Esophagus squamous epithelium (tissue), 5 donors: ENCODE results near the gene DUSP6. TPM values are rescaled to one million over a fixed set of nuclear protein-coding genes. Genes with fewer than 3 reads are reported as not detected.

Experiments used
- DNase-seq: peaks from one replicate; lab custom pipeline; 2025; lab: John Stamatoyannopoulos, UW
- H3K27ac ChIP-seq, 4 donors: fragments of 200-600 bp; sonication (generic); one replicate each; pipeline ENCODE4 v1.5.1; 2016 to 2019; ENCODE audit warnings: mild to moderate bottlenecking in 1 of 4
- H3K27me3 ChIP-seq, 4 donors: fragments of 200-600 bp; sonication (generic); 1 replicate in 3 of 4; 2 replicates in 1 of 4; pipeline versions ENCODE4 v1.5.1 to v1.6.0; 2017 to 2021; ENCODE audit warnings: antibody characterized with exemption in 1 of 4
- H3K36me3 ChIP-seq, 3 donors: fragments of 200-600 bp; sonication (generic); one replicate each; pipeline ENCODE4 v1.5.1; 2016 to 2019
- H3K4me1 ChIP-seq, 3 donors: fragments of 200-600 bp; sonication (generic); one replicate each; pipeline ENCODE4 v1.5.1; 2017 to 2019
- H3K4me3 ChIP-seq, 4 donors: fragments of 200-600 bp; sonication (generic); 1 replicate in 3 of 4; 2 replicates in 1 of 4; pipeline ENCODE4 v1.5.1; 2016 to 2019; ENCODE audit warnings: mild to moderate bottlenecking in 2 of 4, moderate library complexity in 1 of 4
- H3K9me3 ChIP-seq, 3 donors: fragments of 200-600 bp; sonication (generic); one replicate each; pipeline ENCODE4 v1.5.1; 2016 to 2019
- POLR2A ChIP-seq, 4 donors: fragments of 450-650 bp; IDR thresholded peaks; one replicate each; pipeline ENCODE4 v1.6.1; 2017; ENCODE audit warnings: antibody characterized with exemption in 4 of 4, mild to moderate bottlenecking in 4 of 4, moderate library complexity in 3 of 4
- WGBS, 2 donors: methylation state at CpG; one replicate each; pipeline ENCODE4 v1.1.5; 2018; 5-methylcytosine and 5-hydroxymethylcytosine counted together
- intact Hi-C: fragments of 100-400 bp; cut with DNase I; formaldehyde crosslinking; loops from one replicate; pipeline ENCODE4 v1.15.0; 2022
- small RNA-seq, 4 donors: library from RNA; depleted of rRNA; stranded (forward); fragments of <200 nt; gene quantifications; one replicate each; pipeline ENCODE3, GENCODE V24; 2016
- total RNA-seq, 4 donors: library from RNA; depleted of rRNA; stranded (reverse); fragments of >200 nt; gene quantifications; one replicate each; pipeline ENCODE4 v1.1.0, GENCODE V29; 2016
- TF ChIP-seq, protein P1 (sequence below), 6 experiments: fragments of 450-650 bp in 4 of 6; fragments of 200-600 bp in 2 of 6; sonication (generic) in 2 of 6; IDR thresholded peaks; one replicate each; pipeline ENCODE4 v1.5.1; 2016 to 2019; ENCODE audit warnings: antibody characterized with exemption in 6 of 6, mild to moderate bottlenecking in 4 of 6, moderate library complexity in 4 of 6
- donor health status: DM: yes; HTN: yes; CAD: no.

DUSP6 gene
- total RNA-seq, 4 donors from 2014 or later, result 17.6 to 30.4 (median 24.9) TPM

DNA sequence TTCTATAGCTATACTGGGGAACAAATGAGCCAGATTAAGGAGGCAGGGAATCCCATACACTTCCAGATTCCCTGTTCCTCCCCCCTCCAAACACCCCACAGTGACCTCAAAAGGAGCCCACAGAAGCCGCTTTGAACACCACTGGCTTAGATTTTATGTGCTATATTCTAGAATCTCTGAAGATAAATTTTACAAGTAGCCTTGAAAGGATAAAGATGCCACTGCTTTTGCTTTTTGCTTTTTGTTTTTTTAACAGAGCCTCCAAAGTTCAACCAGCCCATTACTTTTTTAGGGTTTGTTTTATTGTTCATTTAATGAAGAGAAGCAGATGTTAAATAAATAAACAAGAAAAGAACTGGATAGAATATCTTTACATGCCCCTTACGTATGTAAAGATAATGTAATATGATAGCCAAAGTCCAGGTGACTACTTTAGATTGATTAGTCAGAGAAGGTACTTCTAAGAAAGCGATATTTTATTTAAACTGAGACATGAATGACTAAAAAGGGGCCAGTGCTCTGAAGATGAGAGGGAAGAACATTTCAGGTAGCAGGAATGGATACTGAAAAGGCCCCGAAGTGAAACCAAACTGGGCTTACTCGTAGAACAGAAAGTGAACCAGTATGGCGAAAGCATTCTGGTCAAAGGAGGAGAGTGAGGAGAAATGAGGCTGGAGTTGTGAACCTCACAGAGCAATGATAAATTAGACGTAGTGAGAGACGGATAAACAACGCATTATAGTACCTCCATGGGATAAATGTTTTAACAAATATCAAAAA, 44.6 kb downstream of the DUSP6 start:
- no peaks in the 10 kb centered on the region for H3K27me3 ChIP-seq
- no peak overlapping the region for H3K27ac ChIP-seq
- H3K4me3 ChIP-seq, result no peak overlapping the region
- TF ChIP-seq, protein P1, sequence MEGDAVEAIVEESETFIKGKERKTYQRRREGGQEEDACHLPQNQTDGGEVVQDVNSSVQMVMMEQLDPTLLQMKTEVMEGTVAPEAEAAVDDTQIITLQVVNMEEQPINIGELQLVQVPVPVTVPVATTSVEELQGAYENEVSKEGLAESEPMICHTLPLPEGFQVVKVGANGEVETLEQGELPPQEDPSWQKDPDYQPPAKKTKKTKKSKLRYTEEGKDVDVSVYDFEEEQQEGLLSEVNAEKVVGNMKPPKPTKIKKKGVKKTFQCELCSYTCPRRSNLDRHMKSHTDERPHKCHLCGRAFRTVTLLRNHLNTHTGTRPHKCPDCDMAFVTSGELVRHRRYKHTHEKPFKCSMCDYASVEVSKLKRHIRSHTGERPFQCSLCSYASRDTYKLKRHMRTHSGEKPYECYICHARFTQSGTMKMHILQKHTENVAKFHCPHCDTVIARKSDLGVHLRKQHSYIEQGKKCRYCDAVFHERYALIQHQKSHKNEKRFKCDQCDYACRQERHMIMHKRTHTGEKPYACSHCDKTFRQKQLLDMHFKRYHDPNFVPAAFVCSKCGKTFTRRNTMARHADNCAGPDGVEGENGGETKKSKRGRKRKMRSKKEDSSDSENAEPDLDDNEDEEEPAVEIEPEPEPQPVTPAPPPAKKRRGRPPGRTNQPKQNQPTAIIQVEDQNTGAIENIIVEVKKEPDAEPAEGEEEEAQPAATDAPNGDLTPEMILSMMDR (IDR thresholded peaks at IDR 0.05), result no peak
- TF ChIP-seq POLR2A (IDR thresholded peaks at IDR 0.05), result no peak
- peaks cover 0 to 13% (median 0%) of the 10 kb centered on the region in 3 donors for H3K4me1 ChIP-seq
- H3K9me3 ChIP-seq, result no peaks in the 10 kb centered on the region
- DNase-seq, result no peak
- 90 to 92% methylated on average over 9 of the region's 9 CpGs for WGBS, 2 donors
- no peaks in the 10 kb centered on the region for H3K36me3 ChIP-seq
- intact Hi-C loops, result no loop called here

DNA sequence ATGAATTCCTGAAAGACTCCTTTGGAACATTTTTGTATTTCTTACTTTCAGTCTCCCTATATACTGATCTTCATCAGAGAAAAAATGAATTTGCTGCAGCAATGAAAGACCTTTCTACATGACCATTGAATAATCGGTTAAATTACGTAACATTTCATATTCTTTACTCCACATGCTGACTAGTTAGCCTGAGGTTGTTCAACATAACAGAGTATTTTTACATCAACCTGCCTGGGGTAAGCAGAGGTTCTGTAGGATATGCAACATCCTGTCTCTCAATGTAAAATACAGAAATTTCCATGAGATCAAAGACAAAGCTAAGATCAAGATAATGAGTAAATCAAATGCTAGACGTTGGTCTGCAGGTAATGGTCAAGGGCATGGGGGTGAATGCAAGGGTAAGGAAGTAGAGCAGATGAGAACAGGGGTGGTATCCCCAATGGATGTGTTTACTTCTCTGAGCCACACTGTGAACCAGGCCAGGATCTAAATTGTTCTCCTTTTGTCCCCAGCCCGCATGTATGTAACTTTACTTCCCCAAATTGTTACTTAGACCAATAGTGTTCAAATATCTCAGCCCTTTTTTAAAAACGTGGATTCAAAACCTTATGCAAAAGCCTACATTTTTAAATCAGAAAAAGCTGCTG, 45.4 kb downstream of the DUSP6 start:
- TF ChIP-seq POLR2A (IDR thresholded peaks at IDR 0.05), result no peak
- TF ChIP-seq, protein P1 (IDR thresholded peaks at IDR 0.05), result no peak
- intact Hi-C loops, result no loop called here
- Histone ChIP-seq H3K4me1 (peaks cover 0 to 9% (median 0%) of the 10 kb centered on the region in 3 donors), H3K36me3 (no peaks in the 10 kb centered on the region), H3K9me3 (no peaks in the 10 kb centered on the region), H3K27ac (no peak overlapping the region), H3K27me3 (no peaks in the 10 kb centered on the region), H3K4me3 (no peak overlapping the region)
- 58 to 71% methylated on average over 5 of the region's 5 CpGs for WGBS, 2 donors
- no peak for DNase-seq

DNA sequence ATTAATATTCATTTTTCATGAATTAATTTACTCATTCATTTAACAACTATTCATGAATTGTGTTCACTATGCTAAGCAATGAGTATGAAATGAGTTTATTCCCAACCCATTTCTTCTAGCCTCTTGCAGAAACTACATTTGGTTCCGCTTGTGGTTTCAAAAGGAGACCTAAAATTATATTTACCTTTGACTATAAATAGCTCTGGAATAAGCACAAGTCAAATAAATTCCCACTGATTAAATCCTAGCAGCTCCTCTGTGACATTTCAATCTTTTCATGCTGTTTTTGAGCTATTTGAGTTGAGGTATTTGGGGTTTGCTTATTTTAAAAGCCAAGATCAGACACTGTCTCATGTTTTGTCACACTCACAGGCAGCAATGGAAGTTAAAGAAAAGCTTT, 46.9 kb downstream of the DUSP6 start:
- Histone ChIP-seq H3K36me3 (no peaks in the 10 kb centered on the region), H3K4me3 (no peak overlapping the region), H3K9me3 (no peaks in the 10 kb centered on the region), H3K27ac (no peak overlapping the region), H3K4me1 (no peaks in the 10 kb centered on the region), H3K27me3 (no peaks in the 10 kb centered on the region)
- no peak for DNase-seq
- WGBS, 2 donors, result 52 to 54% methylated on average over 1 of the region's 1 CpG
- intact Hi-C loops, result no loop called here
- TF ChIP-seq POLR2A (IDR thresholded peaks at IDR 0.05), result no peak
- TF ChIP-seq, protein P1 (IDR thresholded peaks at IDR 0.05), result no peak

DNA sequence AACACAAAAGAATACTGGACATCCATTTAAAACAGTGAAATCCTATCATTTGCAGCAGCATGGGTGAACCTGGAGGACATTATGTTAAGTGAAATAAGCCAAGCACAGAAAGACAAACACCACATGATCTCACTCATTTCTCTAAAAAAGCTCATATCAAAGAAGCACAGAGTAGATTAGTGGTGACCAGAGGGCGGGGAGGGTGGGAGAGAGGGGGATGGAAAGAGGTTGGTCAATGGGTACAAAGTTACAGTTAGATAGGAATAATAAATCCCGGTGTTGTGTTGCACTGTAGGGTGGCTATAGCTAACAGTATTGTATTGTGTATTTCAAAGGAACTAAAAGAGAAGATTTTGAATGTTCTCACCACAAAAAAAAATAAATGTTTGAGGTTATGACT, 52.4 kb downstream of the DUSP6 start:
- H3K36me3 ChIP-seq, result no peaks in the 10 kb centered on the region
- intact Hi-C loops, result no loop called here
- no peak overlapping the region for H3K27ac ChIP-seq
- H3K4me1 ChIP-seq, result no peaks in the 10 kb centered on the region
- no peak for DNase-seq
- no peak overlapping the region for H3K4me3 ChIP-seq
- H3K9me3 ChIP-seq, result no peaks in the 10 kb centered on the region
- TF ChIP-seq POLR2A (IDR thresholded peaks at IDR 0.05), result no peak
- WGBS, 2 donors, result 60 to 75% methylated on average over 2 of the region's 2 CpGs
- H3K27me3 ChIP-seq, result no peaks in the 10 kb centered on the region

DNA sequence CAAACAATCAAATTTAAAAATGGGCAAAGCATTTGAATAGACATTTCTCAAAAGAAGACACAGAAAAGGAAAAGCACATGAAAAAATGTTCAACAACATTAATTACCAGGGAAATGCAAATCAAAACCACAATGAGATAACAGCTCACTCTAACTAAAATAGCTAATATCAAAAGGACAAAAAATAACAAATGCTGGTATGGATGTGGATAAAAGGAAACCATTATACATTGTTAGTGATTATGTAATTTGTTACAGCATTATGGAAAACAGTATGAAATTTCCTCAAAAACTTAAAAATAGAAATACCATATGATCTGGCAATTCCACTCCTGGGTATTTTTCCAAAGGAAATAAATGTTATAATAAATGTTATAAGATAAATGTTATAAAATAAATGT, 52.9 kb downstream of the DUSP6 start:
- Histone ChIP-seq H3K36me3 (no peaks in the 10 kb centered on the region), H3K4me3 (no peak overlapping the region), H3K4me1 (no peaks in the 10 kb centered on the region), H3K27me3 (no peaks in the 10 kb centered on the region), H3K27ac (no peak overlapping the region), H3K9me3 (no peaks in the 10 kb centered on the region)
- DNase-seq, result no peak
- TF ChIP-seq POLR2A (IDR thresholded peaks at IDR 0.05), result no peak
- TF ChIP-seq, protein P1 (IDR thresholded peaks at IDR 0.05), result no peak
- intact Hi-C loops, result no loop called here

Small RNAs within 50 kb of the gene (small RNA-seq; reads per million reads assigned to genes)
- gene MRPS6P4, result 0 reads per million in 4 donors

Other genes with a start within 250 kb of the DUSP6 start
- gene GALNT4, start 172.3 kb upstream of the DUSP6 start, total RNA-seq, result 1 to 10 TPM; 3.9 to 6.8 (median 5.4) TPM
- 10 to 100 TPM; 12.9 to 21.4 (median 15.3) TPM for gene POC1B, start 173.5 kb upstream of the DUSP6 start, total RNA-seq